OCI-LY7 (cell line): Measurements from ENCODE around the gene SLC20A1.

ENCODE experiments used
- EZH2phosphoT487 ChIP-seq: fragments of 200-600 bp; sonication (generic); IDR thresholded peaks from 2 replicates; pipeline ENCODE4 v1.6.1; 2018; ENCODE audit warnings: low read depth, borderline replicate concordance, mild to moderate bottlenecking, mixed run types, antibody characterized with exemption, low read length, moderate library complexity, mixed read lengths
- TF ChIP-seq, protein P1 (sequence below): fragments of 200-600 bp; sonication (generic); conservative IDR thresholded peaks from 2 replicates; pipeline ENCODE4 v1.5.1; 2014; ENCODE audit warnings: mild to moderate bottlenecking, antibody characterized with exemption, low read length, moderate library complexity, mixed read lengths

DNA sequence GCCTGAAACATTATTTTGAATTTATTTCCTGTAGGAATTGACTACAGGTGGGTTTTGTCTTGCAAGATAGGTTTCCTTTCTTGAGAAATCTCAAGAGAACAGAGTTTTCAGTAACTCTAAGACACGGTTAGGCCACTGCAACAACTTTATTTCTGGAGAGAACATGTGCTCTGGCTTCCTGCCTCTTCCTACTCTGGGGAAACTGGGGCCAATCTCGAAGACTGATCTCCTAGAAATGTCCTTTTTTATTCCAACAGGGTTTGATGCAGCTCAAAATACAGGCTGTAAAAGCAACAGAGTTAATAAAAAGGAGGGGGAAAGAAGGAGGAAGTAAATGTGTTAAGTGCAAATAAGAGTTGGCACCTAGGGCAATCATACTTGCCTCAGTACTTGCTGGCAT, 4.0 kb upstream of the SLC20A1 start:
- TF ChIP-seq, protein P1, sequence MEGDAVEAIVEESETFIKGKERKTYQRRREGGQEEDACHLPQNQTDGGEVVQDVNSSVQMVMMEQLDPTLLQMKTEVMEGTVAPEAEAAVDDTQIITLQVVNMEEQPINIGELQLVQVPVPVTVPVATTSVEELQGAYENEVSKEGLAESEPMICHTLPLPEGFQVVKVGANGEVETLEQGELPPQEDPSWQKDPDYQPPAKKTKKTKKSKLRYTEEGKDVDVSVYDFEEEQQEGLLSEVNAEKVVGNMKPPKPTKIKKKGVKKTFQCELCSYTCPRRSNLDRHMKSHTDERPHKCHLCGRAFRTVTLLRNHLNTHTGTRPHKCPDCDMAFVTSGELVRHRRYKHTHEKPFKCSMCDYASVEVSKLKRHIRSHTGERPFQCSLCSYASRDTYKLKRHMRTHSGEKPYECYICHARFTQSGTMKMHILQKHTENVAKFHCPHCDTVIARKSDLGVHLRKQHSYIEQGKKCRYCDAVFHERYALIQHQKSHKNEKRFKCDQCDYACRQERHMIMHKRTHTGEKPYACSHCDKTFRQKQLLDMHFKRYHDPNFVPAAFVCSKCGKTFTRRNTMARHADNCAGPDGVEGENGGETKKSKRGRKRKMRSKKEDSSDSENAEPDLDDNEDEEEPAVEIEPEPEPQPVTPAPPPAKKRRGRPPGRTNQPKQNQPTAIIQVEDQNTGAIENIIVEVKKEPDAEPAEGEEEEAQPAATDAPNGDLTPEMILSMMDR: no peak
- no peak for TF ChIP-seq EZH2phosphoT487
